Suprapubic skin (tissue), 4 donors: Measurements from ENCODE around the gene PHACTR2. TPM values are rescaled to one million over a fixed set of nuclear protein-coding genes. Genes with fewer than 3 reads are reported as not detected.

ENCODE experiments used
- DNase-seq, 2 donors: peaks; one replicate each; pipeline ENCODE4 v3.0.0-alpha.2; 2019; ENCODE audit warnings: low spot score in 2 of 2
- H3K27ac ChIP-seq: fragments of 200-600 bp; sonication (generic); one replicate; pipeline ENCODE4 v1.5.1; 2019
- H3K27me3 ChIP-seq: fragments of 200-600 bp; sonication (generic); one replicate; pipeline ENCODE4 v1.5.1; 2019
- H3K36me3 ChIP-seq: fragments of 200-600 bp; sonication (generic); one replicate; pipeline ENCODE4 v1.5.1; 2019
- H3K4me1 ChIP-seq: fragments of 200-600 bp; sonication (generic); one replicate; pipeline ENCODE4 v1.5.1; 2019
- H3K4me3 ChIP-seq: fragments of 200-600 bp; sonication (generic); one replicate; pipeline ENCODE4 v1.5.1; 2019; ENCODE audit warnings: mild to moderate bottlenecking
- H3K9me3 ChIP-seq: fragments of 200-600 bp; sonication (generic); one replicate; pipeline ENCODE4 v1.5.1; 2019
- CTCF ChIP-seq, 2 donors: fragments of 200-600 bp in 1 of 2; fragments of 450-650 bp in 1 of 2; sonication (generic) in 1 of 2; IDR thresholded peaks; one replicate each; pipeline ENCODE4 v1.5.1; 2016 to 2019; ENCODE audit warnings: antibody characterized with exemption in 2 of 2, mild to moderate bottlenecking in 1 of 2, moderate library complexity in 1 of 2
- EP300 ChIP-seq: sonication (generic); formaldehyde crosslinking; IDR thresholded peaks from one replicate; pipeline ENCODE4 v1.6.1; 2017; ENCODE audit warnings: antibody characterized with exemption
- POLR2A ChIP-seq, 2 donors: fragments of 450-650 bp; IDR thresholded peaks; one replicate each; pipeline ENCODE4 v1.6.1; 2017; ENCODE audit warnings: antibody characterized with exemption in 2 of 2, mild to moderate bottlenecking in 2 of 2, moderate library complexity in 2 of 2
- POLR2AphosphoS5 ChIP-seq, 3 donors: sonication (generic); formaldehyde crosslinking; IDR thresholded peaks; one replicate each; pipeline ENCODE4 v1.6.1; 2017; ENCODE audit warnings: antibody characterized with exemption in 3 of 3
- WGBS: methylation state at CpG from one replicate; pipeline ENCODE4 v1.1.5; 2018; 5-methylcytosine and 5-hydroxymethylcytosine counted together
- total RNA-seq, 4 donors: library from RNA; depleted of rRNA; stranded (reverse); fragments of >200 nt; gene quantifications; one replicate each; pipeline ENCODE4 v1.1.0, GENCODE V29; 2016

The PHACTR2 gene
- total RNA-seq, 4 donors from 2014 or later, result 11.9 to 31.5 (median 20.9) TPM

GRCh38 chr6:143697076-143697800 is 19.5 kb downstream of the PHACTR2 start:
- H3K4me1 ChIP-seq, result peaks cover 39% of the 10 kb centered on the region
- 42% methylated on average over 2 of the region's 2 CpGs for WGBS
- H3K9me3 ChIP-seq, result no peaks in the 10 kb centered on the region
- no peaks in the 10 kb centered on the region for H3K36me3 ChIP-seq
- H3K27me3 ChIP-seq, result no peaks in the 10 kb centered on the region
- DNase-seq, result no peak
- H3K27ac ChIP-seq, result peak overlapping the region; percentile 18
- no peak overlapping the region for H3K4me3 ChIP-seq
- TF ChIP-seq EP300, result no peak
- no peak for TF ChIP-seq CTCF (IDR thresholded peaks at IDR 0.05)
- TF ChIP-seq POLR2A (IDR thresholded peaks at IDR 0.05), result no peak
- TF ChIP-seq POLR2AphosphoS5 (IDR thresholded peaks at IDR 0.05), result no peak

GRCh38 chr6:143698329-143698728 is 20.6 kb downstream of the PHACTR2 start:
- whole genome bisulfite sequencing, result 87% methylated on average over 3 of the region's 3 CpGs
- Histone ChIP-seq H3K27me3 (no peaks in the 10 kb centered on the region), H3K9me3 (no peaks in the 10 kb centered on the region), H3K4me1 (peaks cover 39% of the 10 kb centered on the region), H3K27ac (no peak overlapping the region), H3K36me3 (no peaks in the 10 kb centered on the region), H3K4me3 (no peak overlapping the region)
- no peak for DNase-seq
- TF ChIP-seq EP300 (no peak), CTCF (IDR thresholded peaks at IDR 0.05) (no peak), POLR2A (IDR thresholded peaks at IDR 0.05) (no peak), POLR2AphosphoS5 (IDR thresholded peaks at IDR 0.05) (no peak)

- no peak overlapping the region for H3K4me3 ChIP-seq
- no peaks in the 10 kb centered on the region for H3K27me3 ChIP-seq
- TF ChIP-seq POLR2A (IDR thresholded peaks at IDR 0.05), result no peak
- no peak for TF ChIP-seq EP300
- no peak for TF ChIP-seq POLR2AphosphoS5 (IDR thresholded peaks at IDR 0.05)
- no peak for TF ChIP-seq CTCF (IDR thresholded peaks at IDR 0.05)
- no peaks in the 10 kb centered on the region for H3K36me3 ChIP-seq
- H3K9me3 ChIP-seq, result no peaks in the 10 kb centered on the region
- H3K4me1 ChIP-seq, result peaks cover 39% of the 10 kb centered on the region
- H3K27ac ChIP-seq, result no peak overlapping the region
- whole genome bisulfite sequencing, result 85% methylated on average over 8 of the region's 8 CpGs
- DNase-seq, result no peak
Observed at GRCh38 chr6:143698759-143699429, 21.1 kb downstream of the PHACTR2 start.

- Histone ChIP-seq H3K27me3 (no peaks in the 10 kb centered on the region), H3K36me3 (no peaks in the 10 kb centered on the region), H3K4me1 (peaks cover 39% of the 10 kb centered on the region), H3K4me3 (no peak overlapping the region), H3K27ac (no peak overlapping the region), H3K9me3 (no peaks in the 10 kb centered on the region)
- no peak for DNase-seq
- WGBS, result 78% methylated on average over 3 of the region's 3 CpGs
- no peak for TF ChIP-seq EP300
- TF ChIP-seq POLR2AphosphoS5 (IDR thresholded peaks at IDR 0.05), result no peak
- no peak for TF ChIP-seq POLR2A (IDR thresholded peaks at IDR 0.05)
- no peak for TF ChIP-seq CTCF (IDR thresholded peaks at IDR 0.05)
Observed at GRCh38 chr6:143699430-143699825, 21.7 kb downstream of the PHACTR2 start.

DNA sequence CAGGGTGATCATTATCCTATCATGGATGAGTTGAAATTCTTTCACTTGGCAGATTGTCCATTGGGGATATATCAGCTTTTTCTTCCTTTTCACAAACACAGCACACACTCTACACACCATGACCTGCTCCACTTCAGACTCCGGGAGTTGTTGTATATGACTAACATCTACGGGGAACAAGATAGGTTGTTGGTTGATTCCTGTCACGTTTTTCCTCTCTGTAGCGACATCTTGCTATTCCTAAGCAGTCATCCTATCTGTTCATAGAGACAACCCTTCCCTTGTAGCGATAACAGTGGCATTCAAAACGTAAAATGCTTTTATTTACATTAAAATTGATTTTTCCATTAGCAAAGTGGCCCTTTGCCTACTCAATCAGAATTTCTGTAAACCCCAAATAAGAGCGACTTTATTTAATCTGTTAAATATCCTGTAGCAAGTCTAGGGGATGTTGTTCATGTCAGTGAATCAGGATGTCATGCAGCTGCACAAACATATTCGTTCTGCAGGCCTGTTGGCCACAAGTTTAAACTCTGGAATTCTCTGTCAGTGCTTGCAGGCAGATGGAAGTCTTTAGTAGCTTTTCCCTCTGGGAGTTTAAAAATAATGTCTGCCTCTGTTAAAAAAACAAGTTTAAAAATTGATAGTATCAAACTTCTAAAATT is 23.1 kb downstream of the PHACTR2 start:
- H3K4me1 ChIP-seq, result peaks cover 27% of the 10 kb centered on the region
- H3K4me3 ChIP-seq, result no peak overlapping the region
- WGBS, result 67% methylated on average over 8 of the region's 8 CpGs
- no peaks in the 10 kb centered on the region for H3K27me3 ChIP-seq
- DNase-seq, result no peak
- no peaks in the 10 kb centered on the region for H3K36me3 ChIP-seq
- TF ChIP-seq POLR2A (IDR thresholded peaks at IDR 0.05), result no peak
- no peak for TF ChIP-seq EP300
- no peak for TF ChIP-seq POLR2AphosphoS5 (IDR thresholded peaks at IDR 0.05)
- TF ChIP-seq CTCF (IDR thresholded peaks at IDR 0.05), result no peak
- no peaks in the 10 kb centered on the region for H3K9me3 ChIP-seq
- no peak overlapping the region for H3K27ac ChIP-seq
